ENCODE results near the gene CCL18. TPM values are rescaled to one million over a fixed set of nuclear protein-coding genes. Genes with fewer than 3 reads are reported as not detected.
A peak's percentile ranks its signal among the peaks of the same experiment; 100 is the strongest.

Gene CCL18
- total and polyA plus RNA-seq, 9 of the 15 experiments (the other 6 are each of a cell fraction or from before 2014, with no cell fraction given): not detected

GRCh38 chr17:36089888-36090836 lies 26.1 kb downstream of the CCL18 start, which contains the start of gene CCL3 (continued):
- no peak for TF ChIP-seq JUND (IDR thresholded peaks at IDR 0.05; ENCODE audit: borderline replicate concordance, low read depth, low read length)
- TF ChIP-seq JUND (tag; IDR thresholded peaks at IDR 0.05; ENCODE audit: borderline replicate concordance, low read depth, low read length): no peak
- no peak for TF ChIP-seq CTCF (IDR thresholded peaks at IDR 0.05 in 2 of 3, conservative IDR thresholded peaks at IDR 0.05 in 1 of 3; ENCODE audit: insufficient read depth in 2 of 3, low read depth in 1 of 3, low read length in 3 of 3)
- no peak for TF ChIP-seq MECOM (CRISPR knock-in tag; IDR thresholded peaks at IDR 0.05)

- no peaks in the 10 kb centered on the region for H3K9me1 ChIP-seq (ENCODE audit: control insufficient read depth, insufficient read depth, low read length)
- WGBS (ENCODE audit: insufficient coverage, low coverage, missing lambda C conversion rate): 0% methylated on average over 4 of the region's 4 CpGs
- no TSS peak for BruUV-seq (replicated peaks)
- ChIA-PET POLR2A (no interaction called here), CTCF (ENCODE audit: low intra/inter-chr PET ratio) (no interaction called here)
- H3K27me3 ChIP-seq (ENCODE audit: control insufficient read depth in 2 of 2, insufficient read depth in 2 of 2, low read length in 2 of 2): peaks cover 13 to 25% of the 10 kb centered on the region in 2 experiments; a peak in 4 of 5 replicates
- H4K20me1 ChIP-seq (replicated peaks; ENCODE audit: control insufficient read depth, insufficient read depth, low read length): no peaks in the 10 kb centered on the region
- H3K36me3 ChIP-seq (ENCODE audit: control insufficient read depth, insufficient read depth, low read length): no peaks in the 10 kb centered on the region
- in situ Hi-C loops (cut with MboI) (no loop called here), intact Hi-C loops (cut with micrococcal nuclease) (no loop called here)
- no peak overlapping the region for H3K9ac ChIP-seq (ENCODE audit: insufficient read depth in 1 of 2, low read depth in 2 of 2, low read length in 2 of 2)
- no peaks in the 10 kb centered on the region for H3K4me1 ChIP-seq (replicated peaks in 1 of 2; ENCODE audit: control insufficient read depth in 2 of 2, insufficient read depth in 2 of 2, low read length in 2 of 2)
- ATAC-seq: no peak
- H3K4me3 ChIP-seq: no peak overlapping the region
- no peak overlapping the region for H3K4me2 ChIP-seq (ENCODE audit: insufficient read depth, low read length)
- FAIRE-seq: no peak
- no peak overlapping the region for H2AFZ ChIP-seq (ENCODE audit: low read depth, low read length)
- no peak for DNase-seq (ENCODE audit: extremely low read depth in 1 of 4, low spot score in 3 of 4)
- H3K9me3 ChIP-seq (replicated peaks; ENCODE audit: control insufficient read depth, insufficient read depth, low read depth, low read length): no peaks in the 10 kb centered on the region
- no peaks in the 10 kb centered on the region for H3K79me2 ChIP-seq (ENCODE audit: control insufficient read depth, insufficient read depth, low read length)
- TF ChIP-seq NFE2 (IDR thresholded peaks at IDR 0.05; ENCODE audit: low read depth): peak; percentile 49; the same call in 1 of the 2 replicates
- TF ChIP-seq ZBTB8A (IDR thresholded peaks at IDR 0.05; ENCODE audit: partially characterized antibody): no peak
- TF ChIP-seq C11orf30 (IDR thresholded peaks at IDR 0.05; ENCODE audit: low read depth): 0 out of 2 replicates have a peak, but pooled peaks have one; percentile 19
- no peak for TF ChIP-seq ZNF263 (CRISPR knock-in tag; IDR thresholded peaks at IDR 0.05; ENCODE audit: borderline replicate concordance)
- TF ChIP-seq MECOM (CRISPR knock-in tag; IDR thresholded peaks at IDR 0.05): 0 out of 2 replicates have a peak, but pooled peaks have one; percentile 23
- TF ChIP-seq SRSF3 (IDR thresholded peaks at IDR 0.05; ENCODE audit: insufficient read depth, low read length): no peak
- no peak for TF ChIP-seq ZEB2 (IDR thresholded peaks at IDR 0.05)
- no peak for TF ChIP-seq TCF7L2 (IDR thresholded peaks at IDR 0.05; ENCODE audit: low read depth, low read length)
- no peak for TF ChIP-seq MCM2 (IDR thresholded peaks at IDR 0.05; ENCODE audit: low read depth)
- no peak for TF ChIP-seq RBM14 (IDR thresholded peaks at IDR 0.05; ENCODE audit: borderline replicate concordance, insufficient read depth, low read depth, low read length)
- H3K27ac ChIP-seq (ENCODE audit: extremely low read depth, low read depth, low read length): no peak overlapping the region
These were observed 28.2 kb downstream of the CCL18 start for GRCh38 chr17:36092230-36092629.
